WI38 (cell line): Measurements from ENCODE around the gene ERH.

Experiments used
- H3K4me3 ChIP-seq: 2 replicates; pipeline ENCODE4 v1.5.1; 2011; ENCODE audit warnings: low read depth, mild to moderate bottlenecking, control low read depth, low read length
- CTCF ChIP-seq: IDR thresholded peaks from 2 replicates; pipeline ENCODE4 v1.5.1; 2012; ENCODE audit warnings: low read depth, mild to moderate bottlenecking, control low read depth, low read length

Gene ERH

DNA sequence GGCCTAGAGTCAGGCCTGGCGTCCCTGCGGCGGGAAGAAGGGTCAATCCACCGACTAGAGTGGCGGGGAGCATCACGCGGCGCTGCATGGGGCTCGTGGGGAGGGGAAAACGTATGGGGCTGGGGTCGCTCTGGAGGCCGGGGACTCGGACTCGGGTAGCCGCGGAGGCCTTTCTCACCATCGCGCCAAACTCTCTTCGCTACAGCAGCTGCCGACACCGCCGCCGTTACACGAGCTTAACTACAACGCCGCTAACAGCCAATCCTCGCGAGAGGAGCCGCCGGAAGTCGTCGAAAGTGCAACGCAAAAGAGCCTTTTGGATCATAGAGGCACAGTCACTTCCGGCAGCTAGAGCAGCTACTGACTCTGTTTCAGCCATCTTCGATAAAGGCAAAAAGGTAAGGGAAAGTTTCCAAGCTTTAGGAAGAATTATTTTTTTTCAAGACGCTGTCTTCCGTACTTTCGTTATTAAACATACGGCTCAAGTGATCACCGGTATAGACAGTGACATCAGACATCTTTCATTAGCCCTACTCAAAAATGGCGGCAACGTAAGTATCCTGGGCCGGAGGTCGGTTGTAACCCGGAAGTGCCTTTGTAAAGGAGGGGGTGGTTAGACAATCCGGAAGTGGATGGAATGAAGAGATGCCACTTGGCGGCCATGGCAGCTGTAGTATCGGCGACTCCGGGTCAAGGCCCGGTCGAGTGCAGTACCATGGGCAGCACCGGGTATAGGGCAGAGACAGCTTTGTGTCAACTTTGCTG, at the start of gene ERH, which contains the start of gene SLC39A9:
ERH (minus strand) TSS at position 247 of the 765 bp plus-strand sequence; CDS start at position 181, 66 bp downstream.
SLC39A9 (plus strand) TSS at position 640 of the 765 bp plus-strand sequence. CDS start 678 bp downstream, outside the sequence.
- no peak for TF ChIP-seq CTCF
- peak within 1 kb of the TSS; percentile 93 for H3K4me3 ChIP-seq

DNA sequence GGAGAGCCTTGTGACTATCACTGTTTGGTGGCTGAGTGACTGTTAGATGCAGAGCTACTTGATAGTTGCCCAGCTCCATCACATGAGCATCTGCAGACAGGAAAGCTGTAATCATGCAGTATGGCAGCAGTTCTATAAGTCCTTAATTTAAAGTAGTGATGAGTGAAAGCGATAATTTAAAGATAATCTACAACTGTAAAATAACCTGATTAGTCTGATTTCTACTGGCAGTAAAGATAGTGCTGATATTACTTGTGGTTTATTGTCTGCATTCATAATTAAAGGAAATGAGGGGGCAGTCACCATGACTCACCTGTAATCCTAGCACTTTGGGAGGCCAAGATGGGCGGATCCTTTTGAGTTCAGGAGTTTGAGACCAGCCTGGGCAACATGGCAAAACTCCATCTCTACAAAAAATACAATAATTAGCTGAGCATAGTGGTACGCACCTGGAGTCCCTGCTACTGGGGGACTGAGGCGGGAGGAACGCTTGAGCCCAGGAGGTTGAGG, 45.3 kb upstream of the ERH start:
- TF ChIP-seq CTCF = no peak
- no peak overlapping the region for H3K4me3 ChIP-seq

- no peak overlapping the region for H3K4me3 ChIP-seq
- no peak for TF ChIP-seq CTCF
These were observed 43.8 kb upstream of the ERH start for GRCh38 chr14:69441948-69442347.

DNA sequence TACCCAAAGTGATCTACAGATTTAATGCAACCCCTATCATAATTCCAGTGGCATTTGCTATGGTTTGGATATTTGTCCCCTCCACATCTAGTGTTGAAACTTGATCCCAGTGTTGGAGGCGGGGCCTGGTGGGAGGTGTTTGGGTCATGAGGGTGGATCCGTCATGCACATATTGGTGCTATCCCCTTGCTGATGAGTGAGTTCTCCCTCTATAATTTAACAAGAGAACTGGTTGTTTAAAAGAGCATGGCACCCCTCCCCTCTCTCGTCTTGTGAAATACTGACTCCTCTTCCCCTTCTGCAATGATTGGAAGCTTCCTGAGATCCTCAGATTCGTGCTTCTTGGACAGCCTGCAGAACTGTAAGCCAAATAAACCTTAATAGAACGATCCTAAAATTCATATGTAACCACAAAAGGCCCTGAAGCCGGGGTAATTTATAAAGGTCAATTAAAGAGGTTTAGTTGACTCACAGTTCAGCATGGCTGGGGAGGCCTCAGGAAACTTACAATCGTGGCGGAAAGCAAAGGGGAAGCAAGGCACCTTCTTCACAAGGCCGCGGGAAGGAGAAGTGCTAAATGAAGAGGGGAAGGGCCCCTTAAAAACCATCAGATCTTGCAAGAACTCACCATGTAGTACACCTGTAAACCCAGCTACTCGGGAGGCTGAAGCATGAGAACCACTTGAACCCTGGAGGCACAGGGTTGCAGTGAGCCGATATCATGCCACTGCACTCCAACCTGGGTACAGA, 41.6 kb upstream of the ERH start:
- no peak overlapping the region for H3K4me3 ChIP-seq
- TF ChIP-seq CTCF = no peak

- no peak for TF ChIP-seq CTCF
- no peak overlapping the region for H3K4me3 ChIP-seq
These were observed 34.3 kb upstream of the ERH start for GRCh38 chr14:69432364-69432763.

DNA sequence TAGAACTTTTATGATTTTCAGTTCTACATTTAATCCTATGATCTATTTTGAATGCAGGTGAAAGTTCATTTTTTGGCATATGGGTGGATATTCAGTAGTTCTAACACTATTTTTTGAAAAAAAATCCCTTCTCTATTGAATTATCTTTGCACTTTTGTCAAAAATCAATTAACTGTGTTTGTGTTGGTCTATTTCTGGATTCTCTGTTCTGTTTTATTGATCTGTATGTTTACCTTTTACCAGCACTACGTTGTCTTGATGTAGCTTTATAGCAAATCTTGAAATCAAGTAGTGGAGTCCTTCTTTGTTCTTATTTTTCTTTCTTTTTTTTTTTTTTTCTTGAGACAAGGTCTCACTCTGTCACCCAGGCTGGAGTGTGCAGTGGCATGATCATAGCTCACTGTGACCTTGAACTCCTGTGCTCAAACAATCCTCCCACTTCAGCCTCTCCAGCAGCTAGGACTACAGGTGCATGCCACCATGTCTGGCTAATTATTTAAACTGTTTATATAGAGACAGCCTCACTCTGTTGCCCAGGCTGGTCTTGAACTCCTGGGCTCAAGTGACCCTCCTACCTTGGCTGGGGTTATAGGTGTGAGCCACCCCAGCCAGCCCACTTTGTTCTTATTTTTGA, 32.3 kb upstream of the ERH start:
- no peak overlapping the region for H3K4me3 ChIP-seq
- no peak for TF ChIP-seq CTCF
